LNCAP (cell line): ENCODE measurements around the gene MT1M.

Experiments used
- CTCF ChIP-seq: fragments of 450-650 bp; IDR thresholded peaks from 2 replicates; pipeline ENCODE4 v1.5.1; 2017; ENCODE audit warnings: mild to moderate bottlenecking

The MT1M gene

GRCh38 chr16:56643080-56643778 lies 10.8 kb downstream of the MT1M start:
- peak; percentile 55 for TF ChIP-seq CTCF

- no peak for TF ChIP-seq CTCF
Measured at GRCh38 chr16:56643833-56644232, 11.4 kb downstream of the MT1M start.

GRCh38 chr16:56645311-56645710 lies 12.9 kb downstream of the MT1M start:
- no peak for TF ChIP-seq CTCF

- no peak for TF ChIP-seq CTCF
Measured at GRCh38 chr16:56645838-56646237, 13.4 kb downstream of the MT1M start.

- TF ChIP-seq CTCF = no peak
Measured at GRCh38 chr16:56647641-56648431, 15.4 kb downstream of the MT1M start.

- TF ChIP-seq CTCF = no peak
Measured at GRCh38 chr16:56649271-56649670, 16.8 kb downstream of the MT1M start.

- no peak for TF ChIP-seq CTCF
Measured at GRCh38 chr16:56649820-56650219, 17.4 kb downstream of the MT1M start.
